GM21737 (cell line): ENCODE results near the gene ENTPD5.
"Not testable (repeated sequence)": the region's sequence is repeated elsewhere in the genome, so short reads cannot be mapped to it uniquely, and the experiment has no call there.

ENCODE experiments used
- ATAC-seq: cut with Tn5 transposase; IDR thresholded peaks from one replicate; pipeline ENCODE4 v1.9.1; 2021; ENCODE audit warnings: mild to moderate bottlenecking, moderate library complexity; ENCODE audit not compliant: unreplicated experiment

Gene ENTPD5

DNA sequence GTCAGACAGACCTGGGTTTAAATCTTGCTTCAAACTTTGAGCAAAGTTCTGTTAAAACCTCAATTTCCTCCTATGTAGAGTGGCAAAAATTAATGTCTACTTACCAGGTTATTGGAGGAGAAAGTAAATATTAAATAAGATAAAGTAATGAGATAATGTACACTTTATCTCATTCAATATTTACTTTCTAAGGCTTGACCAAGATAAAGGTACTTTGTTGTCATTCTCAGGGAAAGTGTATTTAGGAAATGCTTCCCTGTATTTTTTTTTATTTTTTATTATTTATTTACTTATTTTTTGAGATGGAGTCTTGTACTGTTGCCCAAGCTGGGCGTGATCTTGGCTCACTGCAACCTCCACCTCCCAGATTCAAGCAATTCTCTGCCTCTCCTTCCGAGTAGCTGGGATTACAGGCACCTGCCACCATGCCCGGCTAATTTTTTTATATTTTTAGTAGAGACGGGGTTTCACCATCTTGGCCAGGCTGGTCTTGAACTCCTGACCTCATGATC lies 73.9 kb downstream of the ENTPD5 start:
- ATAC-seq = no peak

DNA sequence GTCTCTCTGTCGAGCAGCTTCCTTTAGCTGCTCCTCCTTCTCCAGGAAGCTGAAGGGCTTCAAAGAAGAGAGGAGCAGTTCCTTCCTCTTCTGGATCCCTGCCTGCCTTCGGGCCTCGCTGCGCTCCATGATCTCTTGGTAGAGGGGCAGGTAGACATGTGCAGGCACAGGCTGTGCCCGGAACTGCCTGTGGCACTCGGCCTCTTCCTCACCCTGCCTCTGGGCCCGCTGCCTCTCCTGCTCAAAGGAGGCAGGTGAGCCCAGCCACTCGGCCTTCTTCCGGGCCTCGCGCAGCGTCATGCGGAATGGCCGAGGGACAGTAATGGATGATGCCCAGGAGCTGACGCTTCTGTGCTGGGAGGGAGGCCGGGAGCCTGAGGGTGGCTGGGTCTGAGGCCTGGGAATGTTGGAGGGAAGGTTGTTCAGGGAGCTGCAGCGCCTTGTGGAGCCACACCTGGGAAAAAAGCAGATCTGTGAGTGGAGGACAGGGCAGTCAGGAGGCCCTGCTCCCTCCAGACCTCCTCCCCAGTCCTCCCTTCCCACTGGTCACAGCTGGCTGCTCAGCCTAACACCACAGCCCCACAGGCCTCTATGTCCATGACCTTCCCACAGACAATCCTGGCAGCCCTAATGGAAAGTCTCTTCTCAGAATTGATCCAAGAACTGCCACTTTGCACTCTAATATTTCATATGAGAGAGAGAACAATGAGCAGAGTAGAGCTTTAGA lies 74.5 kb downstream of the ENTPD5 start:
- no peak for ATAC-seq

DNA sequence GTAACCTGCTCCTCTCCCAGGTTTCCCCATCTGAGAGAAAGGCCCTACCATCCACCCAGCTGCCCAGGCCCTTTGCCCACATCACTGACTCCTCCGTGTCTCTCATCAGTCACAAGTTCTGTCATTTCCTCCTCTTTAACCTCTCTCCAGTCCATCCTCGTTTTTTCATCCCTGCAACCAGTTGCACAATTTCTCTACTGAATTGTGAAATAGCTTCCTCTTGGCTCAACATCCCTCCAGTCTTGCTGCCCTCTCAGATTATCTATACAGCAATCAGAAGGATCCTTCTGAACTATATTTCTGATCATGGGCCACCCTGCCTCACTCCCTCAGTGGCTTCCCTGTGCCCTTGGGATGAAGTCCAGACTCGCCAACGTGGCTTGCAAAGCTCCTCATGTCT lies 76.0 kb downstream of the ENTPD5 start:
- ATAC-seq = no peak

DNA sequence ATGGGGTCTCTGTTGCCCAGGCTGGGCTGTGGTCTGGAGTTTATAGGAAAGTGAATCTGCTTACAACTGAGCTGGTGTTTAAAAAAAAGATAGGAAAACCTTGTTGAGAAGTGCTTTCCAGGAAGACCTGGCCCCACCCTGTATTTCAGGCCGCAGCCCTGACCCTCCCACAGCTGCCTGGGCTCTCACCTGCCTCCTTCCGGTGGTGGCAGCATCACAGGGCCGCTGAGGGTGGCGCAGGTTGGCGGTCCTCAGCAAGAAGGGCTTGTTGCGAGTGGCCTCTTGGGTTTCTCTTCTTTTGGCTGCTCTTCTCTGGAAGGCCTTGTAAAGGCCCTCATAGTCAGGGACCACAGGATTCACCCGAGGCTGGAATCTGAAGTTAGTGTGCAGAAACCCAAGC lies 76.9 kb downstream of the ENTPD5 start:
- ATAC-seq = no peak

DNA sequence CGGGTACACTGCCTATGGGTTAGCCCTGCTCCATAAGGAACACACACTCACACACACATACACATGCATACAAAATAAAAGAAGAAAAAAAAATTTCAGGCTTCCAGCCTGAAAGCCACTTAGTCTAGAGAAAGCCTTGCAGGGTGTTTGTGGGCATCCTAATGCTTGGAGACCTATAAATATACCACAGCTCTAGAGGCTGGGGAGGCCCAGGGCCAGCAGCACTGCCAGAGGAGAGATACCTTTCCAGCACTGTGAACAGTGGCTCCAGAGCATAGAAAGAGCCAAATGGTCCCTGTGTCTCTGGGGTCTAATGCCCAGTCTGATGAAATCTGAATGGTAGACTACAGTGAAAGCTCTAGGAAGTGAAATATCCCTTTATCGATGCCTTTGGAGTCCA lies 82.1 kb downstream of the ENTPD5 start:
- ATAC-seq = no peak

DNA sequence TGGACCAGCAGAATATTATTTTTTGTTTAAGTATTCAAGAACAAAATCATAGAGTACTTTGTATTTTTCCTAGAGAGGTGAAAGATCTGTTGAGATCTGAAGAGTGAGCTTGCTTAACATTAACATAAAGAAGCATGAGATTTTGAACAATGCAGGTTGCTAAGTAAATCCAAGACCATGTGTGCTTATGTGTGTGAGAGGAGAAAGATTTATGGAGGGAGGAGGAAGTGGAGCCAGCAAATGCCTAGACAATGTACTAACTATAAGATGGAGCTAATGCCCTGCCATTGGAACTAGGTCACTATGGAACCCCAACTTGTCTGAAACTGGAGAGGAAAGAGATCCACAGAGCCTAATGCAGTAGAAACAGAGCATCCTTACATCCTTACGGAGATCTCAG lies 82.5 kb downstream of the ENTPD5 start:
- ATAC-seq = no peak

DNA sequence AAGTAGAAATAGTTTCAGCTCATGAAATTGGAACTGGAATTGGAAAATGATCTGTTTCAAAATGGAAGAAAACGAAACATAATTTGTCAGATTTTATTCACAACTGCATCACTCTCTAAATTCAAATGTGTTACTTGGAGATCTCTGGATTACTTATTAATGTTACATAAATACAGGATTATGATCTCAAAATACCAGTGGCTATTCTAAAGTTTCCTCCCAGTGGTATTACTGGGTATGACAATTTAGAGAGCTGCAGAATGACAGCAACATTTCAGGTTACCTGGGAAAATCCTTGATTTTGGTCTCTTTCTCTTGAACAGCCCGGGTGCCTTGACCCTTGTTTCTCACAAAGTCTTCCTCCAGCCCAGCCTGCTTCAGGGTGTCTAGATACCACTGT lies 83.4 kb downstream of the ENTPD5 start:
- ATAC-seq = no peak

DNA sequence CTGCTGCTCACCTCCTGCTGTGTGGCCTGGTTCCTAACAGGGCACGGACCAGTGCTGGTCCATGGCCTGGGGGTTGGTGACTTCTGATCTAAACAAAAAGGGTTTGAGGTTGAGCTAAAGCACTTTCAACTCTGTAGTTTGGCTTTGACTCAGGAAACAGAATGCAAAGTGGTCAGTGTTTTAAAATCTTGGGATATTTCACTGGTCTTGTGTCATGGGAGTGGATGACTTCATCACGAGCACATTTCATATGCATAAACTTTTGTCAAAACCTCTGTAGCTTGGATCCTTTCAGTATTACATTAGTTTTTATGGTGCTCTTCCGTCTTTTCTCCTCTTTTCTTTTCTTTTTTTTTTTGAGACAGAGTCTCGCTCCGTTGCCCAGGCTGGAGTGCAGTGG lies 94.8 kb downstream of the ENTPD5 start:
- ATAC-seq = no peak

- ATAC-seq = not testable (repeated sequence)
Observed at GRCh38 chr14:73919457-73919856, 99.6 kb downstream of the ENTPD5 start.

DNA sequence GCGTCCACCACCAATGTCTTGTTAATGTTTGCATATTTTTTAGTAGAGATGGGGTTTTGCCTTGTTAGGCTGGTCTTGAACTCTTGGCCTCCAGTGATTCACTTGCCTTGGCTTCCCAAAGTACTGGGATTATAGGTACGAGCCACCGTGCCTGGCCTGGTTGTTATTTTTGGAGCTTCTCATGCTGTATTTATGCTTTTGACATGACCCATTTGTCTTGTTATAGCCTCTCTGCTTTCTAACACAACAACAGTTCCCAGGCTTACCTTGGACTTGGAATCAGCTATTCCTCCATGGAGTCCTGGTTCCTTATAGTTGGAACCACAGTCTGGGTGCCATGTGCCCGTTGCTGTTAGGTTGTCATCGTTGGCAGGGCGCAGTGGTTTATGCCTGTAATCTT lies 102.8 kb downstream of the ENTPD5 start:
- no peak for ATAC-seq

DNA sequence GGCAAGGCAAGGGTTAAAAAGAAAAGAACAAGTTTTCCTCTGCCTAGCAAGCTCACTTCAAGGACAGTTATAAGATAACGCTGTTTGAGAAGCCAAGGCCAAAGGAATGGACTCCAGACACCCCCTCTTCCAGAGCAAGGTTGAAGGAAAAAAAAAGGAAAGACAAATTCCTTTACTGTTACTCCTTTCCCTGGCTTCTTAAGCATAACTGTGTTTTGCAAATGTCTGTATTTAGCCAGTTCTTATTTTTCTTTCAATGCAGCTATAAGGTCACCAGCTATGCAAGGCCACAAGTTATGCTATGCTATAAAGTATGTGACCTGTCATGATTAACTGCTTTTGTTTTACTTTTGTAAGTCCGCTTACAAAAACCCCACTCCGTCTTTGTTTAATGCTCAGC lies 105.8 kb downstream of the ENTPD5 start:
- no peak for ATAC-seq

DNA sequence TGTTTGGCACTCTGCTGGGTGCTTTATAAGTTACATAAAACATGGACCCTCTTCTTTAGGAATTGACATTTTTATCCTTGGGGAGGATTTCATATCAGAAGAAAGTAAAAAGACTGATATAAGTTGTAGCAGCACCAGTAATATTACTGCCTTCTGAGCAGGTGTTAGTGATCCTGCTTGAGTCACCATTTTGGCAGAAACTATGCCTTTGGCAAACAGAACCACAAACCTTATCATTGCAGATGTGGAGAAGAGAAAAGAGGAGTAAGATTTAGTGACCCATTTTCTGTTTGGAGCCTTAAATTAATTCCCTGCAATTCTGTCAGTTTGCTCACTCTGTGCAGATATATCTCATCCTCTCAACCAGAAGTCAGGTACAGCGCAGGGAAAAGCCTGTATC lies 109.4 kb downstream of the ENTPD5 start:
- no peak for ATAC-seq
